Uterus (tissue), 4 donors: Measurements from ENCODE around the gene NRM. TPM values are rescaled to one million over a fixed set of nuclear protein-coding genes. Genes with fewer than 3 reads are reported as not detected.
"Not testable (repeated sequence)": the region's sequence is repeated elsewhere in the genome, so short reads cannot be mapped to it uniquely, and the experiment has no call there.

ENCODE experiments used
- DNase-seq, 2 donors: peaks; one replicate each; pipeline ENCODE4 v3.0.0-alpha.2; 2019 to 2020
- H3K27ac ChIP-seq, 2 donors: fragments of 200-600 bp; sonication (generic); 1 replicate in 1 of 2; 2 replicates in 1 of 2; pipeline ENCODE4 v1.5.1; 2016 to 2018
- H3K27me3 ChIP-seq, 2 donors: fragments of 200-600 bp; sonication (generic); one replicate each; pipeline ENCODE4 v1.5.1; 2018 to 2019; ENCODE audit warnings: control low read depth in 1 of 2
- H3K36me3 ChIP-seq, 2 donors: fragments of 200-600 bp; sonication (generic); one replicate each; pipeline ENCODE4 v1.5.1; 2019; ENCODE audit warnings: control low read depth in 1 of 2
- H3K4me1 ChIP-seq, 2 donors: fragments of 200-600 bp; sonication (generic); one replicate each; pipeline ENCODE4 v1.5.1; 2018 to 2019; ENCODE audit warnings: control low read depth in 1 of 2
- H3K4me3 ChIP-seq, 2 donors: fragments of 200-600 bp; sonication (generic); 1 replicate in 1 of 2; 2 replicates in 1 of 2; pipeline ENCODE4 v1.5.1; 2018 to 2019; ENCODE audit warnings: mild to moderate bottlenecking in 1 of 2
- H3K9me3 ChIP-seq, 2 donors: fragments of 200-600 bp; sonication (generic); one replicate each; pipeline ENCODE4 v1.5.1; 2019; ENCODE audit warnings: control low read depth in 1 of 2
- POLR2A ChIP-seq, 2 donors: fragments of 450-650 bp; IDR thresholded peaks; one replicate each; pipeline ENCODE4 v1.6.1; 2016; ENCODE audit warnings: antibody characterized with exemption in 2 of 2, mild to moderate bottlenecking in 1 of 2, moderate library complexity in 1 of 2
- intact Hi-C: fragments of 100-400 bp; cut with DNase I; formaldehyde crosslinking; loops from one replicate; pipeline ENCODE4 v1.15.1; 2023; ENCODE audit warnings: low total_unique reads
- total RNA-seq, 4 donors: library from RNA; depleted of rRNA in 3 of 4; stranded (reverse); fragments of >200 nt in 3 of 4; gene quantifications; one replicate each; pipeline versions ENCODE4 v1.1.0 to v1.2.4, GENCODE V29; 2014 to 2023
- TF ChIP-seq, protein P1 (sequence below), 4 experiments: fragments of 200-600 bp in 2 of 4; fragments of 450-650 bp in 2 of 4; sonication (generic) in 2 of 4; IDR thresholded peaks; one replicate each; pipeline ENCODE4 v1.5.1; 2016 to 2019; ENCODE audit warnings: antibody characterized with exemption in 4 of 4, mild to moderate bottlenecking in 2 of 4, moderate library complexity in 1 of 4
- donor health status: DM: yes; HTN: yes; CAD: no.

Gene NRM
- total RNA-seq, 4 donors from 2014 or later: 0.59 to 29.3 (median 5.4) TPM

DNA sequence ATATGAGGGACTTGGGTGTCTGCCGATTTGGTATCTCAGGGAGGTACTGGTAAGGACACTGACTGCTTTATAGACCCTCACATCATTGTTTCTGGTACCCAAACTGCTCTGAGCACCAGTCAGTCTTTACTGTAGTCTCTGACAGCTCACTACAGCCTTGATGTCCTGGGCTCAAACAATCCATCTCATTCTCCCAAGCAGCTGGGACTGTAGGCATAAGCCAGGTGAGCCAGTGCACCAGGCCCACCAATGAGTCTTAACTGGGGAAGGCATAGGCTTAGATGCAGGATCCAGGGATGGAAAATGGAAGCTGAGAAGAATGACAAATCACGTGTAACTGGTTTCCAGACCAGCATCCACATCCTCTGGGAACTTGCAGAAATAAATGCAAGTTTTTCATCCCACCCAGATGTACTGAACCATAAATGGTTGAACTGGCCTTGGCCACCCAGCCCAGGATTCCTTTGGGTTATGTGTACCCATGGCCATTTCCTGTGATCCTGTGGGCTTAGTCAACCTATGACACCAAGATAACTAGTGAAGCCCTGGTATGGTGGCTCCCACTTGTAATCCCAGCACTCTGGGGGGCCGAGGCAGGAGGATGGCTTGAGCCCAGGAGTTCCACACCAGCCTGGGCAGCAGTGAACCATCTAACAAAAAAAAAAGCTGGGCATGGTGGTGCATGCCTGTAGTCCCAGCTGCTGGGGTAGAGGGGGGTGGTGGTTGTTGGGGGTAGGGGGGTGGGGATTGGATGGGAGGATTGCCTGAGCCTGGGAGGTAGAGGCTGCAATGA is 35.1 kb upstream of the NRM start:
- Histone ChIP-seq H3K27me3 (no peaks in the 10 kb centered on the region), H3K4me3 (no peak overlapping the region), H3K36me3 (no peaks in the 10 kb centered on the region), H3K9me3 (no peaks in the 10 kb centered on the region), H3K4me1 (no peaks in the 10 kb centered on the region), H3K27ac (peak overlapping the region in 1 of 2 donors; percentile 17)
- no peak for DNase-seq
- TF ChIP-seq POLR2A (IDR thresholded peaks at IDR 0.05): no peak
- TF ChIP-seq, protein P1, sequence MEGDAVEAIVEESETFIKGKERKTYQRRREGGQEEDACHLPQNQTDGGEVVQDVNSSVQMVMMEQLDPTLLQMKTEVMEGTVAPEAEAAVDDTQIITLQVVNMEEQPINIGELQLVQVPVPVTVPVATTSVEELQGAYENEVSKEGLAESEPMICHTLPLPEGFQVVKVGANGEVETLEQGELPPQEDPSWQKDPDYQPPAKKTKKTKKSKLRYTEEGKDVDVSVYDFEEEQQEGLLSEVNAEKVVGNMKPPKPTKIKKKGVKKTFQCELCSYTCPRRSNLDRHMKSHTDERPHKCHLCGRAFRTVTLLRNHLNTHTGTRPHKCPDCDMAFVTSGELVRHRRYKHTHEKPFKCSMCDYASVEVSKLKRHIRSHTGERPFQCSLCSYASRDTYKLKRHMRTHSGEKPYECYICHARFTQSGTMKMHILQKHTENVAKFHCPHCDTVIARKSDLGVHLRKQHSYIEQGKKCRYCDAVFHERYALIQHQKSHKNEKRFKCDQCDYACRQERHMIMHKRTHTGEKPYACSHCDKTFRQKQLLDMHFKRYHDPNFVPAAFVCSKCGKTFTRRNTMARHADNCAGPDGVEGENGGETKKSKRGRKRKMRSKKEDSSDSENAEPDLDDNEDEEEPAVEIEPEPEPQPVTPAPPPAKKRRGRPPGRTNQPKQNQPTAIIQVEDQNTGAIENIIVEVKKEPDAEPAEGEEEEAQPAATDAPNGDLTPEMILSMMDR (IDR thresholded peaks at IDR 0.05): no peak
- intact Hi-C loops: no loop called here

GRCh38 chr6:30724906-30725667 is 34.3 kb upstream of the NRM start:
- no peak for DNase-seq
- Histone ChIP-seq H3K27me3 (no peaks in the 10 kb centered on the region), H3K4me1 (no peaks in the 10 kb centered on the region), H3K9me3 (no peaks in the 10 kb centered on the region), H3K4me3 (no peak overlapping the region), H3K36me3 (no peaks in the 10 kb centered on the region), H3K27ac (peak overlapping the region; percentile 5 to 28)
- TF ChIP-seq POLR2A (IDR thresholded peaks at IDR 0.05): no peak
- TF ChIP-seq, protein P1 (IDR thresholded peaks at IDR 0.05): no peak
- intact Hi-C loops: no loop called here

DNA sequence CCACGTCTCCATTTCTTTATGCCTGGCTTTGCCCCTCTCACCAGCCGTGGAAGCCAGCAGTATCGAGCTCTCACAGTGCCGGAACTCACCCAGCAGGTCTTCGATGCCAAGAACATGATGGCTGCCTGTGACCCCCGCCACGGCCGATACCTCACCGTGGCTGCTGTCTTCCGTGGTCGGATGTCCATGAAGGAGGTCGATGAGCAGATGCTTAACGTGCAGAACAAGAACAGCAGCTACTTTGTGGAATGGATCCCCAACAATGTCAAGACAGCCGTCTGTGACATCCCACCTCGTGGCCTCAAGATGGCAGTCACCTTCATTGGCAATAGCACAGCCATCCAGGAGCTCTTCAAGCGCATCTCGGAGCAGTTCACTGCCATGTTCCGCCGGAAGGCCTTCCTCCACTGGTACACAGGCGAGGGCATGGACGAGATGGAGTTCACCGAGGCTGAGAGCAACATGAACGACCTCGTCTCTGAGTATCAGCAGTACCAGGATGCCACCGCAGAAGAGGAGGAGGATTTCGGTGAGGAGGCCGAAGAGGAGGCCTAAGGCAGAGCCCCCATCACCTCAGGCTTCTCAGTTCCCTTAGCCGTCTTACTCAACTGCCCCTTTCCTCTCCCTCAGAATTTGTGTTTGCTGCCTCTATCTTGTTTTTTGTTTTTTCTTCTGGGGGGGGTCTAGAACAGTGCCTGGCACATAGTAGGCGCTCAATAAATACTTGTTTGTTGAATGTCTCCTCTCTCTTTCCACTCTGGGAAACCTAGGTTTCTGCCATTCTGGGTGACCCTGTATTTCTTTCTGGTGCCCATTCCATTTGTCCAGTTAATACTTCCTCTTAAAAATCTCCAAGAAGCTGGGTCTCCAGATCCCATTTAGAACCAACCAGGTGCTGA is 33.3 kb upstream of the NRM start:
- H3K27ac ChIP-seq: peak overlapping the region in 1 of 2 donors; percentile 39
- H3K9me3 ChIP-seq, DNase-seq, H3K4me1 ChIP-seq, H3K36me3 ChIP-seq, H3K27me3 ChIP-seq, H3K4me3 ChIP-seq: not testable (repeated sequence)
- intact Hi-C loops: loop anchor here (2.0 kb wide), 1 partner anchor 45 kb away; no protein-coding TSS in a partner anchor

- H3K9me3 ChIP-seq, H3K36me3 ChIP-seq, H3K4me1 ChIP-seq, DNase-seq, H3K27me3 ChIP-seq, H3K4me3 ChIP-seq: not testable (repeated sequence)
- intact Hi-C loops: loop anchor here (2.0 kb wide), 1 partner anchor 44 kb away; no protein-coding TSS in a partner anchor
- H3K27ac ChIP-seq: peak overlapping the region; percentile 21 to 91
Observed at GRCh38 chr6:30723159-30723842, 32.5 kb upstream of the NRM start.

- Histone ChIP-seq H3K36me3 (no peaks in the 10 kb centered on the region), H3K4me1 (no peaks in the 10 kb centered on the region), H3K4me3 (peak overlapping the region; percentile 59 to 69), H3K9me3 (no peaks in the 10 kb centered on the region), H3K27ac (peak overlapping the region; percentile 91 to 97), H3K27me3 (no peaks in the 10 kb centered on the region)
- DNase-seq: peak; percentile 80 to 85
- TF ChIP-seq, protein P1 (IDR thresholded peaks at IDR 0.05): peak; percentile 94 to 99 (median 96)
- TF ChIP-seq POLR2A (IDR thresholded peaks at IDR 0.05): no peak
- intact Hi-C loops: loop anchor here (2.0 kb wide), 1 partner anchor 44 kb away; no protein-coding TSS in a partner anchor
Observed at GRCh38 chr6:30722280-30723112, 31.7 kb upstream of the NRM start.

GRCh38 chr6:30722025-30722279 is 31.2 kb upstream of the NRM start:
- not testable (repeated sequence) for H3K36me3 ChIP-seq, H3K9me3 ChIP-seq, H3K4me1 ChIP-seq, H3K27me3 ChIP-seq
- intact Hi-C loops: loop anchor here (2.0 kb wide), 1 partner anchor 43 kb away; no protein-coding TSS in a partner anchor
- Histone ChIP-seq H3K27ac (peak overlapping the region; percentile 91 to 97), H3K4me3 (peak overlapping the region; percentile 59 to 69)
- DNase-seq: peak in 1 of 2 donors; percentile 61
